HepG2 (cell line): ENCODE data around the gene HLA-DPB1. TPM values are rescaled to one million over a fixed set of nuclear protein-coding genes. Genes with fewer than 3 reads are reported as not detected.

ENCODE experiments used
- ATAC-seq: fragments of 200-7000 bp; cut with Tn5 transposase; 3 replicates; pipeline ENCODE4 v1.9.1; 2020; ENCODE audit warnings: mild to moderate bottlenecking, moderate library complexity
- BruUV-seq: library from RNA; stranded (reverse); fragments of 400-500 nt; replicated peaks from 2 replicates; lab custom pipeline; 2021; lab: Mats Ljungman, UMichigan
- CTCF ChIA-PET: fragments of 300-600 bp; formaldehyde crosslinking; extraction: SDS; loops from one replicate; lab custom pipeline; 2021; ENCODE audit warnings: low total read pairs, inconsistent platforms, low intra/inter-chr PET ratio; lab: Yijun Ruan, JAX
- POLR2A ChIA-PET: fragments of 350-600 bp; sonication (Branson Sonifier 250); formaldehyde crosslinking; loops from one replicate; lab custom pipeline; 2020; ENCODE audit warnings: antibody characterized with exemption, inconsistent platforms; lab: Yijun Ruan, JAX
- DNase-seq: peaks from one replicate; pipeline ENCODE4 v3.0.0-alpha.2; 2015; ENCODE audit warnings: low spot score
- FAIRE-seq: peaks from 3 replicates; lab custom pipeline; 2011; peaks lifted over from hg19 to GRCh38; lab: Jason Lieb, UNC
- H2AFZ ChIP-seq: one replicate; pipeline ENCODE4 v1.6.1; 2011; ENCODE audit warnings: low read length, inconsistent platforms
- H3K27ac ChIP-seq: fragments of 300-600 bp; 3 replicates; pipeline ENCODE4 v1.8.0; 2011; ENCODE audit warnings: mixed run types, mild to moderate bottlenecking, mixed read lengths, low read length, inconsistent platforms; ENCODE audit not compliant: insufficient read depth; ENCODE audit errors: extremely low read length
- H3K27me3 ChIP-seq, 2 experiments: fragments of 200-600 bp in 1 of 2; 2 replicates in 1 of 2; 3 replicates in 1 of 2; pipeline versions ENCODE4 v1.6.0 to v1.8.0; 2011; ENCODE audit warnings: low read length in 2 of 2, mild to moderate bottlenecking in 2 of 2, moderate library complexity in 2 of 2, inconsistent platforms in 1 of 2; ENCODE audit not compliant: insufficient read depth in 2 of 2, control insufficient read depth in 1 of 2
- H3K36me3 ChIP-seq, 2 experiments: fragments of 200-600 bp in 1 of 2; replicated peaks in 1 of 2; 2 replicates in 1 of 2; 3 replicates in 1 of 2; pipeline versions ENCODE4 v1.5.1 to v1.8.0; 2011; ENCODE audit warnings: low read length in 2 of 2, inconsistent platforms in 1 of 2; ENCODE audit not compliant: insufficient read depth in 2 of 2, control insufficient read depth in 1 of 2
- H3K4me1 ChIP-seq: 2 replicates; pipeline ENCODE4 v1.5.1; 2012; ENCODE audit warnings: low read length, inconsistent platforms; ENCODE audit not compliant: insufficient read depth
- H3K4me2 ChIP-seq: 2 replicates; pipeline ENCODE4 v1.6.0; 2011; ENCODE audit warnings: low read depth, low read length, inconsistent platforms
- H3K4me3 ChIP-seq, 3 experiments: fragments of 200-600 bp in 1 of 3; sonication (generic), shearing (Covaris generic) in 1 of 3; replicated peaks in 1 of 3; 2 replicates each; pipeline ENCODE4 v1.5.1; 2011 to 2016; ENCODE audit warnings: low read length in 3 of 3, inconsistent platforms in 2 of 3, low read depth in 2 of 3, mild to moderate bottlenecking in 2 of 3, control low read depth in 1 of 3, mixed read lengths in 1 of 3; ENCODE audit not compliant: insufficient read depth in 1 of 3
- H3K79me2 ChIP-seq: one replicate; pipeline ENCODE4 v1.6.1; 2011; ENCODE audit warnings: low read length, inconsistent platforms; ENCODE audit not compliant: insufficient read depth
- H3K9ac ChIP-seq: 2 replicates; pipeline ENCODE4 v1.6.0; 2011; ENCODE audit warnings: mild to moderate bottlenecking, low read depth, low read length, inconsistent platforms; ENCODE audit not compliant: insufficient read depth
- H3K9me3 ChIP-seq: 2 replicates; pipeline ENCODE4 v1.5.1; 2012; ENCODE audit warnings: mild to moderate bottlenecking, low read length
- H4K20me1 ChIP-seq: 2 replicates; pipeline ENCODE4 v1.6.0; 2011; ENCODE audit warnings: inconsistent platforms, mild to moderate bottlenecking, low read length, moderate library complexity; ENCODE audit not compliant: insufficient read depth
- MATR3 ChIP-seq: sonication (generic); formaldehyde crosslinking; IDR thresholded peaks from 2 replicates; pipeline ENCODE4 v1.4.0; 2020; ENCODE audit warnings: missing genetic modification reagents
- PPARG ChIP-seq: conservative IDR thresholded peaks from 2 replicates; pipeline ENCODE4 v1.6.1; 2016; ENCODE audit warnings: missing biosample characterization, missing genetic modification reagents
- ZC3H4 ChIP-seq: sonication (generic); formaldehyde crosslinking; IDR thresholded peaks from 2 replicates; pipeline ENCODE4 v1.4.0; 2020; ENCODE audit warnings: missing genetic modification reagents, borderline replicate concordance
- ZSCAN30 ChIP-seq: sonication (generic); formaldehyde crosslinking; IDR thresholded peaks from 2 replicates; pipeline ENCODE4 v1.5.0; 2020; ENCODE audit warnings: mild to moderate bottlenecking, missing genetic modification reagents
- WGBS: methylation state at CpG from one replicate; pipeline ENCODE4 v1.1.6; 2017; ENCODE audit warnings: low lambda C conversion rate; 5-methylcytosine and 5-hydroxymethylcytosine counted together
- in situ Hi-C: cut with HindIII; loops from 2 replicates; pipeline ENCODE4 v1.10.0; 2017; ENCODE audit warnings: low pct_unique_long_range_greater_than_20kb; ENCODE audit not compliant: extremely low pct_ligation_motif_present
- intact Hi-C: fragments of 100-400 bp; cut with micrococcal nuclease; formaldehyde crosslinking; loops from one replicate; pipeline ENCODE4 v1.10.0; 2022; ENCODE audit not compliant: unreplicated experiment
- polyA plus RNA-seq, 8 experiments: library from polyadenylated mRNA; depleted of rRNA in 3 of 8; stranded (reverse) in 7 of 8; unstranded in 1 of 8; fragments of >200 nt; fragmentation: Illumina TruSeq in 4 of 8; extraction: Trizol in 4 of 8; gene quantifications; 2 replicates each; pipeline versions ENCODE4 v1.2.1 to v1.2.3, GENCODE V29; 2011 to 2016; ENCODE audit warnings: low read depth in 4 of 8, missing spikeins in 1 of 8, mixed read lengths in 1 of 8; ENCODE audit not compliant: insufficient read depth in 1 of 8
- total RNA-seq, 5 experiments: library from RNA; depleted of rRNA; stranded (reverse); fragments of >200 nt; fragmentation: Illumina TruSeq; extraction: Trizol; gene quantifications; 2 replicates each; pipeline ENCODE4 v1.2.3, GENCODE V29; 2016; ENCODE audit warnings: low read depth in 1 of 5
- TF ChIP-seq, protein P1 (sequence below): sonication (generic); formaldehyde crosslinking; IDR thresholded peaks from 2 replicates; pipeline ENCODE4 v1.4.0; 2020; ENCODE audit warnings: missing genetic modification reagents, borderline replicate concordance
- TF ChIP-seq, protein P2 (sequence below): sonication (generic); formaldehyde crosslinking; conservative IDR thresholded peaks from 2 replicates; pipeline ENCODE4 v1.4.0; 2020; ENCODE audit warnings: missing genetic modification reagents

The HLA-DPB1 gene
- total and polyA plus RNA-seq, 2 of the 13 experiments (the other 11 are each of a cell fraction or from before 2014, with no cell fraction given) = not detected

DNA sequence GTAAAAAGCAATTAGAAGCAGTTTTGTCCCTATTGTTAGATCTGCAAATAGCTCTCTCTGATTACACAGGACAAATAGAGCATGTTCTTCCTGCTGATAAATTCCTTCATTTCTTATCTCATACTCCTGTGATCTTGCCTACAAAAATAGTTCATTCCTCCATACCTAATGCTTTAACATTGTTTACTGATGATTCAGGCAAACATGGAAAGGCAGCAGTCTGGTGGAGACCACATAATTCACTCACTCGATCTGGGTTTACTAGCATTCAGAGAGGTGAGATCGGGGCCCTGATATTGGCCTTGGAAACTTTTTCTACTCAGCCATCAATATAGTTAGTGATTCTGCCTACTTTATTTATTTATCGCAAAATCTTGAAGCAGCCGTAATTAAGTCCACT is 22.6 kb upstream of the HLA-DPB1 start (continued):
- no peak for TF ChIP-seq MATR3 (CRISPR knock-in tag)
- TF ChIP-seq ZC3H4 (CRISPR knock-in tag) = no peak

DNA sequence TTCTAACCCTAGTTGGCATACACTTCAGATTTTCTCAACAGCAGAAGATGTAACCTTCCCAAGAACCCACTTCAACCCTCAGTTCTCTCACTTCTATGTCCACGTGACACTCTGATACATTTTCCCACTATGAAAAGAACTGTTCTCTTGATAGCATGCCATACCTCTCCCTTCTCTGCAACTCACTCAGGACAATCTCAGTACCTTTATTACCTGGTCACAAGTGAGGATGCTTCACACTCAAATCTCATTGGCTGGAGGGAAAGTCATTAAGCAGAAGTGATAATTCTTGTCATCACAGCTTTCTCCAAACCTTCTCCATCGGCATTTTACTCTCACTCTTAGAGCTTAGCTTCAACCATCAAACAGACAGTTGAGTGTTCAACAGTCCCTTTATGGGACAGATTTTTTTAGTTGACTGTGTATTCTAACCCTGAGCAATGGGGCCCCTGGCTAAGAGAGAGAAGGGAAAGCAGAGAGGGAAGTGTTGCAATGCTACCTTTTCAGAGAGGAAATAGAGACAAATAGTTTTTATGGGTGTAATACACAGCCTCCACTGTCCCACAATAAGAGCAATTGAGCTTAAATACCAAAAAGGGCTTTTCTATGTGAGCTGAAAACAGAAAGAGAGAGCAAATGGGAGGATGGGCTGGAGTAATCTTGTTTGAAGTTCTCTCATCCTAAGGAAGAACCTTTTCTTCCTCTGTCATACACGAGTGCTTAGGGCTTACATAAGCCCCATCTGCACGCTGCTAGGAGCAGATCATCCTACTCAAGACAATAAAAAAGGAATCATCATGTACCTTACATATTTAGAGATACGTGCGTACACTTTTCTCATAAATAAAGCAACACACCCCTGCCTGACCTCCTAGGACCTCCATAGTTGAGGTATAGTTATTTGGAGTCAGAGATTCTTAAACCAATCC is 18.3 kb upstream of the HLA-DPB1 start:
- in situ Hi-C loops (no loop called here), intact Hi-C loops (no loop called here)
- WGBS = 3% methylated on average over 6 of the region's 6 CpGs
- no peak for DNase-seq
- H3K27ac ChIP-seq = no peak overlapping the region
- H3K9ac ChIP-seq = no peak overlapping the region
- H3K9me3 ChIP-seq = no peaks in the 10 kb centered on the region
- H3K79me2 ChIP-seq = no peaks in the 10 kb centered on the region
- H4K20me1 ChIP-seq = no peaks in the 10 kb centered on the region
- ChIA-PET POLR2A (no interaction called here), CTCF (no interaction called here)
- TF ChIP-seq, protein P1, sequence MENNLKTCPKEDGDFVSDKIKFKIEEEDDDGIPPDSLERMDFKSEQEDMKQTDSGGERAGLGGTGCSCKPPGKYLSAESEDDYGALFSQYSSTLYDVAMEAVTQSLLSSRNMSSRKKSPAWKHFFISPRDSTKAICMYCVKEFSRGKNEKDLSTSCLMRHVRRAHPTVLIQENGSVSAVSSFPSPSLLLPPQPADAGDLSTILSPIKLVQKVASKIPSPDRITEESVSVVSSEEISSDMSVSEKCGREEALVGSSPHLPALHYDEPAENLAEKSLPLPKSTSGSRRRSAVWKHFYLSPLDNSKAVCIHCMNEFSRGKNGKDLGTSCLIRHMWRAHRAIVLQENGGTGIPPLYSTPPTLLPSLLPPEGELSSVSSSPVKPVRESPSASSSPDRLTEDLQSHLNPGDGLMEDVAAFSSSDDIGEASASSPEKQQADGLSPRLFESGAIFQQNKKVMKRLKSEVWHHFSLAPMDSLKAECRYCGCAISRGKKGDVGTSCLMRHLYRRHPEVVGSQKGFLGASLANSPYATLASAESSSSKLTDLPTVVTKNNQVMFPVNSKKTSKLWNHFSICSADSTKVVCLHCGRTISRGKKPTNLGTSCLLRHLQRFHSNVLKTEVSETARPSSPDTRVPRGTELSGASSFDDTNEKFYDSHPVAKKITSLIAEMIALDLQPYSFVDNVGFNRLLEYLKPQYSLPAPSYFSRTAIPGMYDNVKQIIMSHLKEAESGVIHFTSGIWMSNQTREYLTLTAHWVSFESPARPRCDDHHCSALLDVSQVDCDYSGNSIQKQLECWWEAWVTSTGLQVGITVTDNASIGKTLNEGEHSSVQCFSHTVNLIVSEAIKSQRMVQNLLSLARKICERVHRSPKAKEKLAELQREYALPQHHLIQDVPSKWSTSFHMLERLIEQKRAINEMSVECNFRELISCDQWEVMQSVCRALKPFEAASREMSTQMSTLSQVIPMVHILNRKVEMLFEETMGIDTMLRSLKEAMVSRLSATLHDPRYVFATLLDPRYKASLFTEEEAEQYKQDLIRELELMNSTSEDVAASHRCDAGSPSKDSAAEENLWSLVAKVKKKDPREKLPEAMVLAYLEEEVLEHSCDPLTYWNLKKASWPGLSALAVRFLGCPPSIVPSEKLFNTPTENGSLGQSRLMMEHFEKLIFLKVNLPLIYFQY = no peak
- TF ChIP-seq PPARG (CRISPR knock-in tag) (no peak), ZSCAN30 (CRISPR knock-in tag) (no peak)
- TF ChIP-seq, protein P2, sequence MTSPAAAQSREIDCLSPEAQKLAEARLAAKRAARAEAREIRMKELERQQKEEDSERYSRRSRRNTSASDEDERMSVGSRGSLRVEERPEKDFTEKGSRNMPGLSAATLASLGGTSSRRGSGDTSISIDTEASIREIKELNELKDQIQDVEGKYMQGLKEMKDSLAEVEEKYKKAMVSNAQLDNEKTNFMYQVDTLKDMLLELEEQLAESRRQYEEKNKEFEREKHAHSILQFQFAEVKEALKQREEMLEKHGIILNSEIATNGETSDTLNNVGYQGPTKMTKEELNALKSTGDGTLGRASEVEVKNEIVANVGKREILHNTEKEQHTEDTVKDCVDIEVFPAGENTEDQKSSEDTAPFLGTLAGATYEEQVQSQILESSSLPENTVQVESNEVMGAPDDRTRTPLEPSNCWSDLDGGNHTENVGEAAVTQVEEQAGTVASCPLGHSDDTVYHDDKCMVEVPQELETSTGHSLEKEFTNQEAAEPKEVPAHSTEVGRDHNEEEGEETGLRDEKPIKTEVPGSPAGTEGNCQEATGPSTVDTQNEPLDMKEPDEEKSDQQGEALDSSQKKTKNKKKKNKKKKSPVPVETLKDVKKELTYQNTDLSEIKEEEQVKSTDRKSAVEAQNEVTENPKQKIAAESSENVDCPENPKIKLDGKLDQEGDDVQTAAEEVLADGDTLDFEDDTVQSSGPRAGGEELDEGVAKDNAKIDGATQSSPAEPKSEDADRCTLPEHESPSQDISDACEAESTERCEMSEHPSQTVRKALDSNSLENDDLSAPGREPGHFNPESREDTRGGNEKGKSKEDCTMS (CRISPR knock-in tag) = no peak
- H3K4me3 ChIP-seq = no peak overlapping the region
- peaks cover 11% of the 10 kb centered on the region; the same call in 1 of the 2 replicates for H3K4me1 ChIP-seq
- peaks cover 0 to 4% of the 10 kb centered on the region in 2 experiments; a peak in 1 of 5 replicates for H3K27me3 ChIP-seq
- H3K36me3 ChIP-seq = no peaks in the 10 kb centered on the region
- H2AFZ ChIP-seq = no peak overlapping the region
- BruUV-seq = no TSS peak
- no peak for ATAC-seq
- no peak overlapping the region for H3K4me2 ChIP-seq
- FAIRE-seq = no peak
